GM12864 (cell line): ENCODE data around the gene PARN.

Experiments used
- DNase-seq: peaks from one replicate; pipeline ENCODE4 v3.0.0-alpha.2; 2011; ENCODE audit warnings: low read depth
- H3K4me3 ChIP-seq: 2 replicates; pipeline ENCODE4 v1.5.1; 2011; ENCODE audit warnings: mild to moderate bottlenecking, low read depth, low read length, control low read depth
- TF ChIP-seq, protein P1 (sequence below): IDR thresholded peaks from 2 replicates; pipeline ENCODE4 v1.5.1; 2011; ENCODE audit warnings: low read depth, mild to moderate bottlenecking, moderate library complexity, low read length, control low read depth, inconsistent platforms; ENCODE audit errors: missing control alignments

PARN gene

DNA sequence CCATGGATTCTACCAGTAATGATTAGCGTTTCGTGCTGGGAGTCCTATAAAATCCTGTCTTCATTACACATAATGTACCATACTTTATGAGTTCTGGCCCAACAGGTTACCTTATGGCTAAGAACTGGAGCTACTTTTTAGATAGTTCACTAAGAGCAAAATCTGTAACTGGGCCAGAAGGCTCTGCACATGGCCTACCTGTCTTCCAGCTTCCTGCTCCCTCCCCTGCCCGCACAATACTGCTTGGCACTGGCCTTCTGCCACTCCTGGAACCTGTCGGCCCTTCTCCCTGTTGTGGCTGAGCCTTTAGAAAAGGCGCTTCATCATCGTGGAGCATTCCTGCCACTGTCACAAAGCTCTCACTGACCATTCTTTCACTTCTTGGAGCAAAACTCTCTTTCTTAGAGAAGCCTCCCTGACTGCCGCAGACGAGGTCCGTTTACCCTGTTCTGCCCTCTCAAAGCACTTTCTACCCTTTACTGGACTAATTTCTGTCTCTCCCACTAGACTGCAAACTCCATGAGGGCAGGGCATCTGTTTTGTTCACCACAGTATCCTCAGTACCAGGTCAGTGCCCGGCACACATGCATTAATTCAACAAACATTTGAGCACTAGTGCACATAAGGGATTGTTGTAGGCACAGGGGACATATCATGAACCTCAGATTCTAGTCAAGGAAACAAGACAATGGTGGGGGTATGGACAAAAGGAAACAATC is 116.5 kb downstream of the PARN start:
- no peak for DNase-seq

DNA sequence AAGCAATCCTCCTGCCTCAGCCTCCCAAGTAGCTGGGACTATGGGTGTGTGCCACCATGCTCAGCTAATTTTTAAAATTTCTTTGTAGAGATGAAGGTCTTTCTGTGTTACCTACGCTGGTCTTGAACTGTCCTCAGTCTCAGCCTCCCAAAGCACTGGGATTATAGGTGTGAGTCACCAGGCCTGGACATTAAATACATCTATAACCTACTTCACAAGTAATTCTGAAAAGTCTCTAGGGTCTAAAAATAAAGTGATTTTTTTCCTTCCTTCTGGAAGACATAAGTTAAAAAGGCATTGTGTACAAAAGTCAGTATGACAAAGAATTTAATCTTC is 118.3 kb downstream of the PARN start:
- no peak for DNase-seq
- TF ChIP-seq, protein P1, sequence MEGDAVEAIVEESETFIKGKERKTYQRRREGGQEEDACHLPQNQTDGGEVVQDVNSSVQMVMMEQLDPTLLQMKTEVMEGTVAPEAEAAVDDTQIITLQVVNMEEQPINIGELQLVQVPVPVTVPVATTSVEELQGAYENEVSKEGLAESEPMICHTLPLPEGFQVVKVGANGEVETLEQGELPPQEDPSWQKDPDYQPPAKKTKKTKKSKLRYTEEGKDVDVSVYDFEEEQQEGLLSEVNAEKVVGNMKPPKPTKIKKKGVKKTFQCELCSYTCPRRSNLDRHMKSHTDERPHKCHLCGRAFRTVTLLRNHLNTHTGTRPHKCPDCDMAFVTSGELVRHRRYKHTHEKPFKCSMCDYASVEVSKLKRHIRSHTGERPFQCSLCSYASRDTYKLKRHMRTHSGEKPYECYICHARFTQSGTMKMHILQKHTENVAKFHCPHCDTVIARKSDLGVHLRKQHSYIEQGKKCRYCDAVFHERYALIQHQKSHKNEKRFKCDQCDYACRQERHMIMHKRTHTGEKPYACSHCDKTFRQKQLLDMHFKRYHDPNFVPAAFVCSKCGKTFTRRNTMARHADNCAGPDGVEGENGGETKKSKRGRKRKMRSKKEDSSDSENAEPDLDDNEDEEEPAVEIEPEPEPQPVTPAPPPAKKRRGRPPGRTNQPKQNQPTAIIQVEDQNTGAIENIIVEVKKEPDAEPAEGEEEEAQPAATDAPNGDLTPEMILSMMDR: no peak
- H3K4me3 ChIP-seq: no peak overlapping the region

More for the DNA sequence above, 116.5 kb downstream of the PARN start:
- TF ChIP-seq, protein P1: no peak
- H3K4me3 ChIP-seq: no peak overlapping the region

DNA sequence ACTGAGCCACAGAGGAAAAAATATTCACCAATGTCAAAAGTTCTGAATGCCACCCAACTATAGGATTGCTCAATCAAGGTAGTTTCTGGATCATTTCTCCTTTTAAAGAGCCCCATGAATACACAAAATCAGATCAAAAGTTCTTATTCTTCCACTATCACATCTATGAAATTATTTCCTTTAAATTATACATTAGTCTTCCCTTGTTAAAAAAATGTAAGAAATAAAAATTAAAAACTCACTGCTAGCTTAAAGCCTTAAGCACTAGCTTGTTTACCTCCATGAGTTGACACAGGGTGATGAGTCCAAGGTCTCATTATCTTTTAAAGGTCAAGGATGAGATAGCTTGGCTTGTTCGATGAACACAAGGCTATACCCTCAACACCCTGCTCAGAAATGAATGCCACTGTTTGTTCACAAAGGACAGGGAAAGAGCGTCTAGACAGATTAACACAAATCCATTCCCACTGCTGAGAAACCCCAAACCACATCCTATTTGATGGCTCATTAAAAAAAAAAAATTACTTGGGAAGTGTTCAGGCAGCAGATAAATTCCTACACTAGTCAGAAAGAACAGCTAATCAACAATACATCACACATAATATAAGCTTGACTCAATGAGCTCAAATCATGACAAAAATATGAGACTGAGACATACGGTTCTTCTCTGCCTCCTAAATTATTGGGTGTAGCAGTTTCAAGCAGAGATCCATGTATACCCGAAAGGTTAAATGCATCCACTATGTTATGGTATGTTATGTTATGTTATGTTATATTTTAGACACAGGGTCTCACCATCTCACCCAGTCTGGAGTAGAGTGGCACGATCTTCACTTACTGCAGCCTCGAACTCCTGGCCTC is 118.9 kb downstream of the PARN start:
- H3K4me3 ChIP-seq: no peak overlapping the region
- TF ChIP-seq, protein P1: no peak
- no peak for DNase-seq

DNA sequence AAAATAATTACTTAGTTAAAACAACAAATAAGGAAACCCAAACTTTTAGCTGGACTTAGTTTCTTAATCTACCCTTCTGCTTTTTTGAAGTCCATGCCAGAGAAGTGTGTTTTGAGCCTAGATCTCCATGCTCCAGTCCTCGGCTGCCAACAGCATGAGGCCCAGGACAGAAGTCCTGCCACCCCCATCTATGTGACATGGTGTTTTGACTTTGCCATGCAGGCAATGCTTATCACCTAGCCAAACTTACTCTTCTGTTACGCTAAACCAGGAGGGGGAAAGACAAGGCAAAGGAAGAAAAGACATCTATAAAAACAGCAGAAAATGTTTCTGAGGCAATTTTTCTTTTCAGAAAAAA is 119.5 kb downstream of the PARN start:
- H3K4me3 ChIP-seq: no peak overlapping the region
- no peak for DNase-seq
- TF ChIP-seq, protein P1: no peak

DNA sequence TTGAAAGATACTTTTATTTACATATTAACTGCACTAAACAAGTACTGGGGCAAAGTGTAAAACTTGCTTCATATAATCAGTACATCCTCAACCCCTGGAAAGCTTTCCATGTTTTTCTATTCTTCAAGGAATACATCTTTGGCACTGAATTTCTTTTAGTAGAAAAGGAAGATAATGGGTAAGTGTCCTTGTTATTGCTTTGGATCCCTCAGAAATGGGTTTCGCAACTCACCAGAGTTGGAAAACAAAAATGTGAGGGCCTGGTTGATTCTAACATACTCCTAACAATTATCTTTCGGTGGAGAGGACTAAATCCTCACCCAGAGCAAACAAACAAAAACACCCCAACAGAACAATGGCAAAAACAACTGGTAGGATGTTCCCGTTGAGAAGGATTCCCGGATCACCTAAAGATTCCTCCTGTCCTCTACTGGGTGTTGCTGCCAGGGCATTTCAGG is 120.4 kb downstream of the PARN start:
- TF ChIP-seq, protein P1: no peak
- no peak overlapping the region for H3K4me3 ChIP-seq

DNA sequence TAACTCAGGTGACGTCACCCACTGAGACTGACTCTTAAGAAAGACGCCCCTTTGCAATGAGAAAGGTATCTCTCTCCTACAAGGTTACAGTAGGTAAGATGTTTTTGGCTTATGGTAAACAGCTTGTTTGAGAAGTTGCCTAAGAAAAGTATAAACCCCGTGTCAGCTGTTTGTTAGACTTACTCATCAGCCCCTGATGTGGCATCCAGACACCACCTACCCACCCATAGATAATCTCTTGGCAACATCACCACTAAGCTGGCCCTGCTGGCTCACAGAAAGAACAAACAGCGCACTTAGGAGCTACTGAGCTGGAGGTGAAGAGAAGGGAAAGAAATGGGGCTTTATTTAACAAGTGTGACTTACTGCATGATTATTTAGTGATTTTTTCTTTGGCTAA is 121.0 kb downstream of the PARN start:
- DNase-seq: no peak
- TF ChIP-seq, protein P1: no peak
- H3K4me3 ChIP-seq: no peak overlapping the region

More for the DNA sequence above, 120.4 kb downstream of the PARN start:
- DNase-seq: no peak

DNA sequence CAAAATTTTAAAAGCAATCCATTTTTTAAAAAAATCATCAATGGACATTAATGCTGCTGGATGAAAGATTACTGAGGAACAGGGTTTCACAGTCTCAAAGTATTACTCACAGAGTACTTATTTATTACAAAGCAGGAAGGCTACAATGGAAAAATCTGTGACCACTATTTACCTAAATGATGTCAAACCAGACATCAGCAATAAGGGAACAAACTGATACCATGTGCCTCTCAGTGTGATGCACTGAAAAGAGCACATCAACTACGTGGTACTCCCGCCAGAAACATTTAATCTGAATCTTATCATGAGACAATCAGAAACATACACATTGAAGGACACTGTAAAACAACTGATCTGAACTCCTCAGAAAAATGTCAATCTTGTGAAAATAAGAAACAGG is 124.2 kb downstream of the PARN start:
- DNase-seq: no peak
- no peak overlapping the region for H3K4me3 ChIP-seq
- TF ChIP-seq, protein P1: no peak
